Activated CD8-positive, alpha-beta memory T cell treated with anti-CD3 and anti-CD28 coated beads, Interleukin-2, amount 50 U/mL, for 24 hours (primary cell): ENCODE results near the gene ZG16.
A peak's percentile ranks its signal among the peaks of the same experiment; 100 is the strongest.

Experiments
- DNase-seq: peaks from one replicate; pipeline ENCODE4 v3.0.0-alpha.2; 2020; ENCODE audit errors: extremely low read depth

ZG16 gene

GRCh38 chr16:29809850-29810698, 32.0 kb downstream of the ZG16 start:
- DNase-seq, result no peak

GRCh38 chr16:29810699-29811169, 32.7 kb downstream of the ZG16 start:
- no peak for DNase-seq

- no peak for DNase-seq
Observed at GRCh38 chr16:29811170-29811895, 33.3 kb downstream of the ZG16 start.

GRCh38 chr16:29811896-29812665, 34.0 kb downstream of the ZG16 start, which contains the start of gene PRRT2:
TSS of gene PRRT2 (plus strand) at chr16:29812193. CDS start at chr16:29813055, 862 bp downstream.
- no peak for DNase-seq

- DNase-seq, result no peak
Observed at GRCh38 chr16:29812754-29813643, 34.9 kb downstream of the ZG16 start.

GRCh38 chr16:29813644-29814562, 35.8 kb downstream of the ZG16 start:
- DNase-seq, result no peak

GRCh38 chr16:29814592-29814991, 36.5 kb downstream of the ZG16 start:
- no peak for DNase-seq

- DNase-seq, result no peak
Observed at GRCh38 chr16:29815032-29815721, 37.1 kb downstream of the ZG16 start.

- peak; percentile 97 for DNase-seq
Observed at GRCh38 chr16:29815793-29816693, 38.0 kb downstream of the ZG16 start, which contains the start of gene PAGR1. TSS of gene PAGR1 (plus strand) at chr16:29816152. CDS start at chr16:29816526, 374 bp downstream.

GRCh38 chr16:29816694-29817441, 38.8 kb downstream of the ZG16 start:
- no peak for DNase-seq

GRCh38 chr16:29818082-29818481, 40.0 kb downstream of the ZG16 start:
- DNase-seq, result no peak

- DNase-seq, result no peak
Observed at GRCh38 chr16:29819506-29819905, 41.5 kb downstream of the ZG16 start.

- DNase-seq, result no peak
Observed at GRCh38 chr16:29820271-29820701, 42.2 kb downstream of the ZG16 start, which contains the start of gene MVP. TSS of gene MVP (plus strand) at chr16:29820462. CDS start at chr16:29830550, 10,088 bp downstream.

GRCh38 chr16:29820730-29821642, 42.9 kb downstream of the ZG16 start:
- no peak for DNase-seq

- DNase-seq, result no peak
Observed at GRCh38 chr16:29821643-29822115, 43.6 kb downstream of the ZG16 start.

GRCh38 chr16:29824589-29825144, 46.6 kb downstream of the ZG16 start:
- DNase-seq, result no peak
